Rectal smooth muscle tissue (tissue), 1 donor: ENCODE measurements around the gene PLEKHG3.
"Not testable (repeated sequence)": the region's sequence is repeated elsewhere in the genome, so short reads cannot be mapped to it uniquely, and the experiment has no call there.

Experiments used
- H3K27ac ChIP-seq: one replicate; pipeline ENCODE4 v1.7.0; 2013; ENCODE audit warnings: low read depth, low read length, inconsistent platforms
- H3K27me3 ChIP-seq: one replicate; pipeline ENCODE4 v1.7.0; 2013; ENCODE audit warnings: low read length; ENCODE audit not compliant: control insufficient read depth, insufficient read depth
- H3K36me3 ChIP-seq: one replicate; pipeline ENCODE4 v1.7.0; 2013; ENCODE audit warnings: low read length; ENCODE audit not compliant: control insufficient read depth, insufficient read depth
- H3K4me1 ChIP-seq: one replicate; pipeline ENCODE4 v1.7.0; 2013; ENCODE audit warnings: low read length; ENCODE audit not compliant: control insufficient read depth, insufficient read depth
- H3K4me3 ChIP-seq: one replicate; pipeline ENCODE4 v1.7.0; 2013; ENCODE audit warnings: low read length
- H3K9ac ChIP-seq: one replicate; pipeline ENCODE4 v1.7.0; 2013; ENCODE audit warnings: low read length

PLEKHG3 gene

GRCh38 chr14:64680013-64680713 is 24.1 kb upstream of the PLEKHG3 start:
- H3K9ac ChIP-seq, result no peak overlapping the region
- peaks cover 19% of the 10 kb centered on the region for H3K4me1 ChIP-seq
- no peak overlapping the region for H3K4me3 ChIP-seq
- no peaks in the 10 kb centered on the region for H3K36me3 ChIP-seq
- peak overlapping the region; percentile 94 for H3K27ac ChIP-seq
- H3K27me3 ChIP-seq, result no peaks in the 10 kb centered on the region

- Histone ChIP-seq H3K27me3 (no peaks in the 10 kb centered on the region), H3K4me1 (peaks cover 19% of the 10 kb centered on the region), H3K9ac (no peak overlapping the region), H3K4me3 (no peak overlapping the region), H3K36me3 (no peaks in the 10 kb centered on the region), H3K27ac (peak overlapping the region; percentile 94)
These were observed 23.5 kb upstream of the PLEKHG3 start for GRCh38 chr14:64680714-64681065.

GRCh38 chr14:64681796-64682710 is 22.2 kb upstream of the PLEKHG3 start:
- H3K9ac ChIP-seq, result no peak overlapping the region
- peaks cover 19% of the 10 kb centered on the region for H3K4me1 ChIP-seq
- H3K27ac ChIP-seq, result peak overlapping the region; percentile 94
- H3K36me3 ChIP-seq, result no peaks in the 10 kb centered on the region
- no peaks in the 10 kb centered on the region for H3K27me3 ChIP-seq
- no peak overlapping the region for H3K4me3 ChIP-seq

GRCh38 chr14:64682843-64683242 is 21.4 kb upstream of the PLEKHG3 start:
- no peak overlapping the region for H3K4me3 ChIP-seq
- peaks cover 19% of the 10 kb centered on the region for H3K4me1 ChIP-seq
- peak overlapping the region; percentile 10 for H3K9ac ChIP-seq
- no peaks in the 10 kb centered on the region for H3K36me3 ChIP-seq
- H3K27me3 ChIP-seq, result no peaks in the 10 kb centered on the region
- peak overlapping the region; percentile 94 for H3K27ac ChIP-seq

GRCh38 chr14:64683264-64683663 is 21.0 kb upstream of the PLEKHG3 start:
- Histone ChIP-seq H3K27me3 (no peaks in the 10 kb centered on the region), H3K4me1 (peaks cover 19% of the 10 kb centered on the region), H3K36me3 (no peaks in the 10 kb centered on the region), H3K27ac (peak overlapping the region; percentile 94), H3K4me3 (no peak overlapping the region), H3K9ac (peak overlapping the region; percentile 10)

GRCh38 chr14:64684091-64684490 is 20.1 kb upstream of the PLEKHG3 start:
- Histone ChIP-seq H3K4me1 (peaks cover 19% of the 10 kb centered on the region), H3K36me3 (no peaks in the 10 kb centered on the region), H3K27me3 (no peaks in the 10 kb centered on the region), H3K27ac (no peak overlapping the region), H3K9ac (no peak overlapping the region), H3K4me3 (no peak overlapping the region)

- H3K27ac ChIP-seq, result no peak overlapping the region
- H3K9ac ChIP-seq, result no peak overlapping the region
- no peak overlapping the region for H3K4me3 ChIP-seq
- H3K4me1 ChIP-seq, result peaks cover 13% of the 10 kb centered on the region
- no peaks in the 10 kb centered on the region for H3K36me3 ChIP-seq
- no peaks in the 10 kb centered on the region for H3K27me3 ChIP-seq
These were observed 18.6 kb upstream of the PLEKHG3 start for GRCh38 chr14:64685371-64686281.

- Histone ChIP-seq H3K27me3 (no peaks in the 10 kb centered on the region), H3K9ac (no peak overlapping the region)
These were observed 18.0 kb upstream of the PLEKHG3 start for GRCh38 chr14:64686282-64686615.

GRCh38 chr14:64688031-64688430 is 16.2 kb upstream of the PLEKHG3 start:
- H3K27me3 ChIP-seq, result no peaks in the 10 kb centered on the region
- H3K9ac ChIP-seq, result no peak overlapping the region
- no peaks in the 10 kb centered on the region for H3K36me3 ChIP-seq
- H3K4me1 ChIP-seq, result no peaks in the 10 kb centered on the region
- no peak overlapping the region for H3K27ac ChIP-seq
- no peak overlapping the region for H3K4me3 ChIP-seq

More at GRCh38 chr14:64686282-64686615, 18.0 kb upstream of the PLEKHG3 start:
- H3K27ac ChIP-seq, result no peak overlapping the region
- peaks cover 10% of the 10 kb centered on the region for H3K4me1 ChIP-seq
- no peaks in the 10 kb centered on the region for H3K36me3 ChIP-seq
- no peak overlapping the region for H3K4me3 ChIP-seq

- Histone ChIP-seq H3K27ac (no peak overlapping the region), H3K4me3 (no peak overlapping the region), H3K9ac (no peak overlapping the region), H3K36me3 (no peaks in the 10 kb centered on the region), H3K4me1 (peaks cover 3% of the 10 kb centered on the region), H3K27me3 (no peaks in the 10 kb centered on the region)
These were observed 15.4 kb upstream of the PLEKHG3 start for GRCh38 chr14:64688811-64689281.

GRCh38 chr14:64689289-64689688 is 14.9 kb upstream of the PLEKHG3 start:
- Histone ChIP-seq H3K4me3 (no peak overlapping the region), H3K36me3 (no peaks in the 10 kb centered on the region), H3K4me1 (peaks cover 3% of the 10 kb centered on the region), H3K27ac (no peak overlapping the region), H3K27me3 (no peaks in the 10 kb centered on the region), H3K9ac (no peak overlapping the region)

- not testable (repeated sequence) for H3K27ac ChIP-seq, H3K9ac ChIP-seq, H3K36me3 ChIP-seq, H3K4me3 ChIP-seq, H3K27me3 ChIP-seq, H3K4me1 ChIP-seq
These were observed 13.6 kb upstream of the PLEKHG3 start for GRCh38 chr14:64690607-64691006.
